CD14-positive monocyte (primary cell): ENCODE data around the gene VIM. TPM values are rescaled to one million over a fixed set of nuclear protein-coding genes. Genes with fewer than 3 reads are reported as not detected.

ENCODE experiments used
- DNase-seq, 3 donors: peaks; one replicate each; pipeline ENCODE4 v3.0.0-alpha.2; 2011 to 2022
- H2AFZ ChIP-seq: 2 replicates; pipeline ENCODE4 v1.6.0; 2012; ENCODE audit warnings: mild to moderate bottlenecking, low read depth, low read length, inconsistent platforms; ENCODE audit not compliant: insufficient read depth, poor library complexity, severe bottlenecking
- H3K27ac ChIP-seq, 2 donors: 1 replicate in 1 of 2; 2 replicates in 1 of 2; pipeline ENCODE4 v1.5.1; 2012 to 2013; ENCODE audit warnings: low read length in 2 of 2, control low read depth in 1 of 2, inconsistent platforms in 1 of 2, low read depth in 1 of 2, mild to moderate bottlenecking in 1 of 2
- H3K27me3 ChIP-seq, 2 donors: one replicate each; pipeline versions ENCODE4 v1.6.0 to v1.6.1; 2011 to 2013; ENCODE audit warnings: low read length in 2 of 2; ENCODE audit not compliant: control insufficient read depth in 2 of 2, insufficient read depth in 2 of 2
- H3K36me3 ChIP-seq, 2 donors: replicated peaks in 1 of 2; 1 replicate in 1 of 2; 2 replicates in 1 of 2; pipeline versions ENCODE4 v1.5.1 to v1.6.1; 2012 to 2013; ENCODE audit warnings: low read length in 2 of 2, control low read depth in 1 of 2, inconsistent platforms in 1 of 2, mild to moderate bottlenecking in 1 of 2; ENCODE audit not compliant: insufficient read depth in 2 of 2, control insufficient read depth in 1 of 2
- H3K4me1 ChIP-seq, 2 donors: 1 replicate in 1 of 2; 2 replicates in 1 of 2; pipeline versions ENCODE4 v1.5.1 to v1.6.1; 2012 to 2013; ENCODE audit warnings: low read length in 2 of 2, control low read depth in 1 of 2, inconsistent platforms in 1 of 2, mild to moderate bottlenecking in 1 of 2, moderate library complexity in 1 of 2; ENCODE audit not compliant: insufficient read depth in 2 of 2, control insufficient read depth in 1 of 2
- H3K4me2 ChIP-seq: replicated peaks from 2 replicates; pipeline ENCODE3; 2012; ENCODE audit warnings: low read length, moderate library complexity, mild to moderate bottlenecking; ENCODE audit not compliant: poor library complexity, severe bottlenecking; ENCODE audit errors: extremely low read depth
- H3K4me3 ChIP-seq, 3 experiments: fragments of 200-600 bp in 1 of 3; sonication (generic) in 1 of 3; replicated peaks in 1 of 3; 1 replicate in 2 of 3; 2 replicates in 1 of 3; pipeline ENCODE4 v1.5.1; 2011 to 2013; ENCODE audit warnings: low read length in 3 of 3, mild to moderate bottlenecking in 3 of 3, control low read depth in 2 of 3, low read depth in 2 of 3, inconsistent platforms in 1 of 3, moderate library complexity in 1 of 3
- H3K79me2 ChIP-seq: 2 replicates; pipeline ENCODE4 v1.6.0; 2012; ENCODE audit warnings: mild to moderate bottlenecking, control low read depth, inconsistent platforms, low read length, moderate library complexity; ENCODE audit not compliant: insufficient read depth
- H3K9ac ChIP-seq: 2 replicates; pipeline ENCODE4 v1.6.0; 2017; ENCODE audit warnings: low read length, mild to moderate bottlenecking; ENCODE audit not compliant: insufficient read depth, poor library complexity, severe bottlenecking
- H3K9me3 ChIP-seq, 2 donors: replicated peaks in 1 of 2; 1 replicate in 1 of 2; 2 replicates in 1 of 2; pipeline versions ENCODE4 v1.5.1 to v1.6.1; 2012 to 2013; ENCODE audit warnings: low read length in 2 of 2, control low read depth in 1 of 2; ENCODE audit not compliant: control insufficient read depth in 1 of 2, insufficient read depth in 1 of 2
- H4K20me1 ChIP-seq: 2 replicates; pipeline ENCODE4 v1.6.0; 2012; ENCODE audit warnings: mild to moderate bottlenecking, low read length, control low read depth, moderate library complexity; ENCODE audit not compliant: insufficient read depth
- H3K27ac Mint-ChIP-seq, 7 donors: one replicate each; pipeline ENCODE4 v1.8.0; 2020; ENCODE audit warnings: mild to moderate bottlenecking in 7 of 7, mixed read lengths in 7 of 7, moderate library complexity in 6 of 7, inconsistent platforms in 2 of 7
- H3K27me3 Mint-ChIP-seq, 3 donors: one replicate each; pipeline ENCODE4 v1.8.0; 2021 to 2022; ENCODE audit warnings: low read depth in 3 of 3, mild to moderate bottlenecking in 3 of 3, mixed read lengths in 3 of 3, moderate library complexity in 3 of 3, inconsistent platforms in 1 of 3
- H3K36me3 Mint-ChIP-seq, 2 donors: one replicate each; pipeline ENCODE4 v1.8.0; 2020; ENCODE audit warnings: mixed read lengths in 2 of 2, inconsistent platforms in 1 of 2, mild to moderate bottlenecking in 1 of 2
- H3K4me1 Mint-ChIP-seq: one replicate; pipeline ENCODE4 v1.8.0; 2020; ENCODE audit warnings: mild to moderate bottlenecking, mixed read lengths
- H3K4me3 Mint-ChIP-seq, 2 donors: one replicate each; pipeline ENCODE4 v1.8.0; 2020; ENCODE audit warnings: mild to moderate bottlenecking in 2 of 2, mixed read lengths in 2 of 2, moderate library complexity in 1 of 2
- H3K9me3 Mint-ChIP-seq, 7 donors: one replicate each; pipeline ENCODE4 v1.8.0; 2020 to 2022; ENCODE audit warnings: mixed read lengths in 7 of 7, mild to moderate bottlenecking in 6 of 7, moderate library complexity in 6 of 7, inconsistent platforms in 2 of 7
- CTCF ChIP-seq: fragments of 200-600 bp; IDR thresholded peaks from one replicate; pipeline ENCODE4 v1.8.0; 2022; ENCODE audit warnings: antibody characterized with exemption, mild to moderate bottlenecking
- WGBS: methylation state at CpG from one replicate; pipeline ENCODE4 v1.1.5; 2013; ENCODE audit warnings: missing lambda C conversion rate; ENCODE audit not compliant: insufficient coverage; 5-methylcytosine and 5-hydroxymethylcytosine counted together
- intact Hi-C, 2 donors: fragments of 100-400 bp; cut with micrococcal nuclease; formaldehyde crosslinking; loops; one replicate each; pipeline versions ENCODE4 v1.15.0 to v1.15.1; 2023
- polyA plus RNA-seq, 3 donors: library from polyadenylated mRNA; depleted of rRNA in 1 of 3; unstranded in 2 of 3; stranded (reverse) in 1 of 3; fragments of 300-500 nt in 2 of 3; fragments of >200 nt in 1 of 3; fragmentation: Illumina TruSeq in 2 of 3; gene quantifications; 1 replicate in 2 of 3; 2 replicates in 1 of 3; pipeline ENCODE4 v1.2.3, GENCODE V29; 2012 to 2021

VIM gene
- polyA plus RNA-seq, 3 donors, result 697 to 4,055 (median 932) TPM

- Mint-ChIP-seq H3K4me1 (peaks cover 53% of the 10 kb centered on the region), H3K27ac (peak overlapping the region; percentile 99 to 100 (median 99)), H3K9me3 (peaks cover 0 to 15% (median 2%) of the 10 kb centered on the region in 7 donors), H3K27me3 (peaks cover 0 to 16% (median 2%) of the 10 kb centered on the region in 3 donors), H3K36me3 (peaks cover 41 to 48% of the 10 kb centered on the region in 2 donors), H3K4me3 (peak overlapping the region; percentile 96 to 99)
- Histone ChIP-seq H4K20me1 (peaks cover 35% of the 10 kb centered on the region), H3K4me1 (peaks cover 41 to 50% of the 10 kb centered on the region in 2 donors), H3K27me3 (no peaks in the 10 kb centered on the region), H3K36me3 (peaks cover 18% of the 10 kb centered on the region in 2 donors), H2AFZ (peak overlapping the region; percentile 49), H3K4me3 (peak overlapping the region; percentile 77 to 100 (median 97)), H3K79me2 (peaks cover 70% of the 10 kb centered on the region), H3K9me3 (no peaks in the 10 kb centered on the region), H3K4me2 (peak overlapping the region; percentile 88), H3K9ac (peak overlapping the region; percentile 100), H3K27ac (peak overlapping the region; percentile 98 to 100)
- intact Hi-C loops, result loop anchor here (1.0 to 5.0 kb wide), 6 partner anchors 11 to 205 kb away; no protein-coding TSS in a partner anchor
- TF ChIP-seq CTCF, result peak; percentile 93
- WGBS, result 2% methylated on average over 8 of the region's 12 CpGs
- DNase-seq, result peak in 2 of 3 donors; percentile 65 to 71
Observed at GRCh38 chr10:17227367-17228090, 512 bp upstream of the VIM start.

- intact Hi-C loops, result loop anchor here (2.0 to 5.0 kb wide), 4 partner anchors 14 to 206 kb away; no protein-coding TSS in a partner anchor
- H3K4me1 Mint-ChIP-seq, result peaks cover 50% of the 10 kb centered on the region
- Histone ChIP-seq H3K9ac (peak overlapping the region; percentile 100), H3K9me3 (no peaks in the 10 kb centered on the region), H3K4me2 (peak overlapping the region; percentile 88), H3K4me1 (peaks cover 40 to 60% of the 10 kb centered on the region in 2 donors), H3K36me3 (peaks cover 34% of the 10 kb centered on the region in 2 donors), H3K27me3 (no peaks in the 10 kb centered on the region), H3K4me3 (peak overlapping the region; percentile 77 to 100 (median 97)), H3K79me2 (peaks cover 80% of the 10 kb centered on the region), H4K20me1 (peaks cover 51% of the 10 kb centered on the region), H2AFZ (no peak overlapping the region), H3K27ac (peak overlapping the region; percentile 98 to 100)
- H3K27me3 Mint-ChIP-seq, result peaks cover 0 to 18% (median 2%) of the 10 kb centered on the region in 3 donors
- peak overlapping the region; percentile 96 to 99 for H3K4me3 Mint-ChIP-seq
- H3K9me3 Mint-ChIP-seq, result peaks cover 0 to 15% (median 2%) of the 10 kb centered on the region in 7 donors
- TF ChIP-seq CTCF, result no peak
- peaks cover 47 to 61% of the 10 kb centered on the region in 2 donors for H3K36me3 Mint-ChIP-seq
- DNase-seq, result peak; percentile 89 to 94 (median 91)
- peak overlapping the region; percentile 99 to 100 (median 99) for H3K27ac Mint-ChIP-seq
- 0% methylated on average over 54 of the region's 72 CpGs for WGBS
Observed at GRCh38 chr10:17229016-17229716, 1.1 kb downstream of the VIM start.
